PC-9 (cell line): ENCODE measurements around the gene INKA1.

Experiments used
- CTCF ChIP-seq: fragments of 200-600 bp; sonication (generic); conservative IDR thresholded peaks from 2 replicates; pipeline ENCODE4 v1.6.1; 2017; ENCODE audit warnings: mixed run types, antibody characterized with exemption, mild to moderate bottlenecking, moderate library complexity
- EZH2 ChIP-seq: fragments of 200-600 bp; sonication (generic); IDR thresholded peaks from 2 replicates; pipeline ENCODE4 v1.8.0; 2017; ENCODE audit warnings: antibody characterized with exemption, low read depth

GRCh38 chr3:49845694-49846093, 42.6 kb downstream of the INKA1 start:
- TF ChIP-seq EZH2, result no peak
- no peak for TF ChIP-seq CTCF
